WERI-Rb-1 (cell line): Measurements from ENCODE around the gene MYF6.

ENCODE experiments used
- DNase-seq: peaks from one replicate; pipeline ENCODE4 v3.0.0-alpha.2; 2020
- H3K27ac ChIP-seq: fragments of 250-450 bp; sonication (Bioruptor Pico); 2 replicates; pipeline ENCODE4 v1.5.1; 2020; ENCODE audit warnings: mild to moderate bottlenecking, moderate library complexity
- H3K27me3 ChIP-seq: fragments of 250-450 bp; sonication (Bioruptor Pico); 2 replicates; pipeline ENCODE4 v1.5.1; 2021; ENCODE audit warnings: mild to moderate bottlenecking, low read depth, moderate library complexity; ENCODE audit not compliant: insufficient read depth, severe bottlenecking
- H3K36me3 ChIP-seq: fragments of 250-450 bp; sonication (Bioruptor Pico); 2 replicates; pipeline ENCODE4 v1.5.1; 2020; ENCODE audit warnings: mild to moderate bottlenecking, moderate library complexity
- H3K4me3 ChIP-seq: 2 replicates; pipeline ENCODE4 v1.5.1; 2011; ENCODE audit warnings: low read depth, mild to moderate bottlenecking, control low read depth, low read length
- H3K9me3 ChIP-seq: fragments of 250-450 bp; sonication (Bioruptor Pico); 2 replicates; pipeline ENCODE4 v1.5.1; 2021; ENCODE audit warnings: mild to moderate bottlenecking, moderate library complexity; ENCODE audit not compliant: severe bottlenecking
- CTCF ChIP-seq: IDR thresholded peaks from 2 replicates; pipeline ENCODE4 v1.5.1; 2011; ENCODE audit warnings: low read depth, mild to moderate bottlenecking, control low read depth, inconsistent platforms, low read length

The MYF6 gene

GRCh38 chr12:80677994-80678393 is 29.4 kb upstream of the MYF6 start:
- Histone ChIP-seq H3K9me3 (no peaks in the 10 kb centered on the region), H3K27ac (no peak overlapping the region), H3K27me3 (no peaks in the 10 kb centered on the region), H3K36me3 (no peaks in the 10 kb centered on the region), H3K4me3 (no peak overlapping the region)
- DNase-seq = no peak
- TF ChIP-seq CTCF = no peak

GRCh38 chr12:80679346-80680131 is 27.9 kb upstream of the MYF6 start:
- Histone ChIP-seq H3K36me3 (no peaks in the 10 kb centered on the region), H3K27me3 (no peaks in the 10 kb centered on the region), H3K27ac (no peak overlapping the region), H3K9me3 (no peaks in the 10 kb centered on the region), H3K4me3 (no peak overlapping the region)
- no peak for TF ChIP-seq CTCF
- no peak for DNase-seq

GRCh38 chr12:80681287-80681686 is 26.1 kb upstream of the MYF6 start:
- Histone ChIP-seq H3K36me3 (no peaks in the 10 kb centered on the region), H3K9me3 (no peaks in the 10 kb centered on the region), H3K27ac (no peak overlapping the region), H3K4me3 (no peak overlapping the region), H3K27me3 (no peaks in the 10 kb centered on the region)
- no peak for DNase-seq
- TF ChIP-seq CTCF = no peak

GRCh38 chr12:80681786-80682185 is 25.6 kb upstream of the MYF6 start:
- H3K27ac ChIP-seq = no peak overlapping the region
- H3K36me3 ChIP-seq = no peaks in the 10 kb centered on the region
- H3K27me3 ChIP-seq = no peaks in the 10 kb centered on the region
- no peak for DNase-seq
- TF ChIP-seq CTCF = no peak
- no peaks in the 10 kb centered on the region for H3K9me3 ChIP-seq
- no peak overlapping the region for H3K4me3 ChIP-seq

GRCh38 chr12:80684077-80684495 is 23.3 kb upstream of the MYF6 start:
- Histone ChIP-seq H3K27ac (no peak overlapping the region), H3K36me3 (no peaks in the 10 kb centered on the region), H3K4me3 (no peak overlapping the region), H3K27me3 (no peaks in the 10 kb centered on the region), H3K9me3 (no peaks in the 10 kb centered on the region)
- DNase-seq = no peak
- TF ChIP-seq CTCF = no peak

GRCh38 chr12:80690090-80690489 is 17.3 kb upstream of the MYF6 start:
- Histone ChIP-seq H3K27ac (no peak overlapping the region), H3K9me3 (no peaks in the 10 kb centered on the region), H3K4me3 (no peak overlapping the region), H3K27me3 (no peaks in the 10 kb centered on the region), H3K36me3 (no peaks in the 10 kb centered on the region)
- TF ChIP-seq CTCF = no peak
- no peak for DNase-seq
